ENCODE measurements around the gene KIAA1671. TPM values are rescaled to one million over a fixed set of nuclear protein-coding genes. Genes with fewer than 3 reads are reported as not detected.

KIAA1671 gene
- total and polyA plus RNA-seq, 4 donors = 8.7 to 35.9 (median 19.1) TPM

DNA sequence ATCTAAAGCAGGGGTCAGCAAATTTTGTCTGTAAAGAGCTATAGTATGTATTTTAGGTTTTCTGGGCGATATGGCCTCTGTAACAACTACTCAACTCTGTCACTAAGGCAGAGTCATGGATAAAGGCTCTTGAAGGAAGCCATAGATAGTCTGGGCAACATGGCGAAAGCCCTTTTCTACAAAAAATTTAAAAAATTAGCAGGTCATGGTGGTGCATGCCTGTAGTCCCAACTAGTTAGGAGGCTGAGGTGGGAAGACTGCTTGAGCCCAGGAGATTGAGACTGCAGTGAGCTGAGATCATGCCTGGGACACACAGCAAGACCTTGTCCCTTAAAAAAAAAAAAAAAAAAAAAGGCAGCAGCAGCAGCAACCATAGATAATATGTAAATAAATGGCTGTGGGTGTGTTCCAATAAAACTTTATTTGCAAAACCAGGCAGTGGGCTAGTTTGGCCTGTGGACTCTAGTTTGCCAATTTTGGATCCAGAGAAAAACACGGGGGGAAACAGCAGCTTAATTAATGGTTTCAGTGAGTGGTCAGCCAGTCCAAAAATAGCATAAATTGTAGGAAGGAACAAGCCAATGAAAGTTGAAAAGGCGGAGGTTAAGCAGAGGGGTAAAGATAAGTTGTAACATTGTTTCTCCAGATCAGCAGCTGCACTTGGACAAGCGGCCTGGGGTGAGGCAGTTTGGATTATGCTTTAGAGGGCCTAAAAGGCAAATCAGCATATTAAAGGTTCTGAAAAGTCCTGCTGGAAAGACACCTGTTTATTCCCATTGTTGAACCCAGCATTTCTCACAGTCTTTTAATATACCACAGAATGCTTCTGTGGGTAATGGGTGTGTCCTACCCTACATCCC lies 62.6 kb downstream of the KIAA1671 start:
- DNase-seq (ENCODE audit: low spot score) = no peak
- Histone ChIP-seq H3K9me3 (ENCODE audit: control insufficient read depth in 4 of 4, low read length in 3 of 4) (no peaks in the 10 kb centered on the region), H3K36me3 (ENCODE audit: control insufficient read depth in 4 of 4, insufficient read depth in 3 of 4, low read depth in 1 of 4, low read length in 3 of 4) (peaks cover 0 to 2% (median 0%) of the 10 kb centered on the region in 4 donors), H3K27ac (ENCODE audit: low read depth in 1 of 2, low read length in 2 of 2) (no peak overlapping the region), H3K9ac (ENCODE audit: low read depth in 1 of 2, low read length in 2 of 2) (no peak overlapping the region), H3K4me3 (ENCODE audit: low read depth in 1 of 3, low read length in 3 of 3) (no peak overlapping the region), H3K4me1 (ENCODE audit: control insufficient read depth in 4 of 4, insufficient read depth in 4 of 4, low read length in 3 of 4) (no peaks in the 10 kb centered on the region), H3K27me3 (ENCODE audit: control insufficient read depth in 4 of 4, insufficient read depth in 4 of 4, low read length in 3 of 4) (no peaks in the 10 kb centered on the region)
- WGBS = 83% methylated on average over 5 of the region's 5 CpGs
- peak; percentile 19 for TF ChIP-seq SP1 (IDR thresholded peaks at IDR 0.05)
- TF ChIP-seq NR2F2 (IDR thresholded peaks at IDR 0.05) = peak; percentile 85
- TF ChIP-seq RXRA (IDR thresholded peaks at IDR 0.05) = peak; percentile 13 to 14
- no peak for TF ChIP-seq FOXA1 (IDR thresholded peaks at IDR 0.05)
- TF ChIP-seq RAD21 (IDR thresholded peaks at IDR 0.05) = peak in 1 of 2 donors; percentile 17
- TF ChIP-seq, protein P1, sequence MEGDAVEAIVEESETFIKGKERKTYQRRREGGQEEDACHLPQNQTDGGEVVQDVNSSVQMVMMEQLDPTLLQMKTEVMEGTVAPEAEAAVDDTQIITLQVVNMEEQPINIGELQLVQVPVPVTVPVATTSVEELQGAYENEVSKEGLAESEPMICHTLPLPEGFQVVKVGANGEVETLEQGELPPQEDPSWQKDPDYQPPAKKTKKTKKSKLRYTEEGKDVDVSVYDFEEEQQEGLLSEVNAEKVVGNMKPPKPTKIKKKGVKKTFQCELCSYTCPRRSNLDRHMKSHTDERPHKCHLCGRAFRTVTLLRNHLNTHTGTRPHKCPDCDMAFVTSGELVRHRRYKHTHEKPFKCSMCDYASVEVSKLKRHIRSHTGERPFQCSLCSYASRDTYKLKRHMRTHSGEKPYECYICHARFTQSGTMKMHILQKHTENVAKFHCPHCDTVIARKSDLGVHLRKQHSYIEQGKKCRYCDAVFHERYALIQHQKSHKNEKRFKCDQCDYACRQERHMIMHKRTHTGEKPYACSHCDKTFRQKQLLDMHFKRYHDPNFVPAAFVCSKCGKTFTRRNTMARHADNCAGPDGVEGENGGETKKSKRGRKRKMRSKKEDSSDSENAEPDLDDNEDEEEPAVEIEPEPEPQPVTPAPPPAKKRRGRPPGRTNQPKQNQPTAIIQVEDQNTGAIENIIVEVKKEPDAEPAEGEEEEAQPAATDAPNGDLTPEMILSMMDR (IDR thresholded peaks at IDR 0.05; ENCODE audit: low read depth, low read length, missing input control) = no peak
- TF ChIP-seq GABPA (IDR thresholded peaks at IDR 0.05 in 1 of 2, conservative IDR thresholded peaks at IDR 0.05 in 1 of 2) = no peak

DNA sequence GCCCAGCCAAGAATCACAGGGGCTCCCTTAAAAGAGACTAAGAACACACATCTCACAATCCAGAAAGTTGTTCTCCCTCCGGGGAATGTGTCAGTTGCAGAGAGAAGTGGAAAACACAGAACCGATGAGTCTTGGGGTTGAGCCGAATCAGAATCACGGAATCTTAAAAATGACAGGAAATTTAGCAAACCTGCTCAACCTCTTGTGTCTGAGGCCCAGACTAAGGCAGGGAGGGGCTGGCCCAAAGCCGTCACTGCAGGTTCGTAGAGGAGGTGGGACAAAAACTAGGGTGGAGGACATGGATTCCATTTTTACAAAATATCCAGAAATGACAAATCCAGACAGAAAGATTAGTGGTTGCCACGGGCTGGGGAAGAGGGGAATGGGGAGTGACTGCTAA lies 63.8 kb downstream of the KIAA1671 start:
- Histone ChIP-seq H3K27ac (ENCODE audit: low read depth in 1 of 2, low read length in 2 of 2) (no peak overlapping the region), H3K4me3 (ENCODE audit: low read depth in 1 of 3, low read length in 3 of 3) (no peak overlapping the region), H3K9ac (ENCODE audit: low read depth in 1 of 2, low read length in 2 of 2) (no peak overlapping the region), H3K27me3 (ENCODE audit: control insufficient read depth in 4 of 4, insufficient read depth in 4 of 4, low read length in 3 of 4) (no peaks in the 10 kb centered on the region), H3K9me3 (ENCODE audit: control insufficient read depth in 4 of 4, low read length in 3 of 4) (no peaks in the 10 kb centered on the region), H3K36me3 (ENCODE audit: control insufficient read depth in 4 of 4, insufficient read depth in 3 of 4, low read depth in 1 of 4, low read length in 3 of 4) (no peaks in the 10 kb centered on the region), H3K4me1 (ENCODE audit: control insufficient read depth in 4 of 4, insufficient read depth in 4 of 4, low read length in 3 of 4) (no peaks in the 10 kb centered on the region)
- TF ChIP-seq, protein P2, sequence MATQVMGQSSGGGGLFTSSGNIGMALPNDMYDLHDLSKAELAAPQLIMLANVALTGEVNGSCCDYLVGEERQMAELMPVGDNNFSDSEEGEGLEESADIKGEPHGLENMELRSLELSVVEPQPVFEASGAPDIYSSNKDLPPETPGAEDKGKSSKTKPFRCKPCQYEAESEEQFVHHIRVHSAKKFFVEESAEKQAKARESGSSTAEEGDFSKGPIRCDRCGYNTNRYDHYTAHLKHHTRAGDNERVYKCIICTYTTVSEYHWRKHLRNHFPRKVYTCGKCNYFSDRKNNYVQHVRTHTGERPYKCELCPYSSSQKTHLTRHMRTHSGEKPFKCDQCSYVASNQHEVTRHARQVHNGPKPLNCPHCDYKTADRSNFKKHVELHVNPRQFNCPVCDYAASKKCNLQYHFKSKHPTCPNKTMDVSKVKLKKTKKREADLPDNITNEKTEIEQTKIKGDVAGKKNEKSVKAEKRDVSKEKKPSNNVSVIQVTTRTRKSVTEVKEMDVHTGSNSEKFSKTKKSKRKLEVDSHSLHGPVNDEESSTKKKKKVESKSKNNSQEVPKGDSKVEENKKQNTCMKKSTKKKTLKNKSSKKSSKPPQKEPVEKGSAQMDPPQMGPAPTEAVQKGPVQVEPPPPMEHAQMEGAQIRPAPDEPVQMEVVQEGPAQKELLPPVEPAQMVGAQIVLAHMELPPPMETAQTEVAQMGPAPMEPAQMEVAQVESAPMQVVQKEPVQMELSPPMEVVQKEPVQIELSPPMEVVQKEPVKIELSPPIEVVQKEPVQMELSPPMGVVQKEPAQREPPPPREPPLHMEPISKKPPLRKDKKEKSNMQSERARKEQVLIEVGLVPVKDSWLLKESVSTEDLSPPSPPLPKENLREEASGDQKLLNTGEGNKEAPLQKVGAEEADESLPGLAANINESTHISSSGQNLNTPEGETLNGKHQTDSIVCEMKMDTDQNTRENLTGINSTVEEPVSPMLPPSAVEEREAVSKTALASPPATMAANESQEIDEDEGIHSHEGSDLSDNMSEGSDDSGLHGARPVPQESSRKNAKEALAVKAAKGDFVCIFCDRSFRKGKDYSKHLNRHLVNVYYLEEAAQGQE (IDR thresholded peaks at IDR 0.05) = no peak
- TF ChIP-seq NR2F2 (IDR thresholded peaks at IDR 0.05) = no peak
- TF ChIP-seq HNF4A (conservative IDR thresholded peaks at IDR 0.05) = no peak
- TF ChIP-seq, protein P3, sequence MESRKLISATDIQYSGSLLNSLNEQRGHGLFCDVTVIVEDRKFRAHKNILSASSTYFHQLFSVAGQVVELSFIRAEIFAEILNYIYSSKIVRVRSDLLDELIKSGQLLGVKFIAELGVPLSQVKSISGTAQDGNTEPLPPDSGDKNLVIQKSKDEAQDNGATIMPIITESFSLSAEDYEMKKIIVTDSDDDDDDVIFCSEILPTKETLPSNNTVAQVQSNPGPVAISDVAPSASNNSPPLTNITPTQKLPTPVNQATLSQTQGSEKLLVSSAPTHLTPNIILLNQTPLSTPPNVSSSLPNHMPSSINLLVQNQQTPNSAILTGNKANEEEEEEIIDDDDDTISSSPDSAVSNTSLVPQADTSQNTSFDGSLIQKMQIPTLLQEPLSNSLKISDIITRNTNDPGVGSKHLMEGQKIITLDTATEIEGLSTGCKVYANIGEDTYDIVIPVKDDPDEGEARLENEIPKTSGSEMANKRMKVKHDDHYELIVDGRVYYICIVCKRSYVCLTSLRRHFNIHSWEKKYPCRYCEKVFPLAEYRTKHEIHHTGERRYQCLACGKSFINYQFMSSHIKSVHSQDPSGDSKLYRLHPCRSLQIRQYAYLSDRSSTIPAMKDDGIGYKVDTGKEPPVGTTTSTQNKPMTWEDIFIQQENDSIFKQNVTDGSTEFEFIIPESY (IDR thresholded peaks at IDR 0.05) = no peak
- no peak for TF ChIP-seq SP1 (IDR thresholded peaks at IDR 0.05)
- no peak for TF ChIP-seq HNF4G (IDR thresholded peaks at IDR 0.05)
- no peak for TF ChIP-seq EGR1 (IDR thresholded peaks at IDR 0.05; ENCODE audit: low read depth in 2 of 2)
- TF ChIP-seq JUND (IDR thresholded peaks at IDR 0.05) = no peak
- no peak for TF ChIP-seq RXRA (IDR thresholded peaks at IDR 0.05)
- WGBS = 89% methylated on average over 7 of the region's 7 CpGs
- DNase-seq (ENCODE audit: low spot score) = no peak

All from liver (tissue), 9 donors.